Breast epithelium (tissue), 3 donors: ENCODE measurements around the gene CAV1.

Experiments used
- POLR2A ChIP-seq: fragments of 450-650 bp; IDR thresholded peaks from one replicate; pipeline ENCODE4 v1.6.1; 2016; ENCODE audit warnings: antibody characterized with exemption, mild to moderate bottlenecking, moderate library complexity
- POLR2AphosphoS5 ChIP-seq, 3 donors: sonication (generic); formaldehyde crosslinking; IDR thresholded peaks; one replicate each; pipeline ENCODE4 v1.6.1; 2017; ENCODE audit warnings: antibody characterized with exemption in 3 of 3

GRCh38 chr7:116546916-116547315, 22.1 kb downstream of the CAV1 start:
- TF ChIP-seq POLR2AphosphoS5 (IDR thresholded peaks at IDR 0.05) (no peak), POLR2A (no peak)
